GM21528 (cell line): ENCODE measurements around the gene UBASH3B.
"Not testable (repeated sequence)": the region's sequence is repeated elsewhere in the genome, so short reads cannot be mapped to it uniquely, and the experiment has no call there.

ENCODE experiments used
- ATAC-seq: cut with Tn5 transposase; IDR thresholded peaks from one replicate; pipeline ENCODE4 v1.9.1; 2021; ENCODE audit warnings: mild to moderate bottlenecking, moderate library complexity; ENCODE audit not compliant: unreplicated experiment, low FRiP score

Gene UBASH3B

GRCh38 chr11:122727101-122727929 lies 71.8 kb downstream of the UBASH3B start:
- peak; percentile 80 for ATAC-seq

GRCh38 chr11:122728561-122728960 lies 73.0 kb downstream of the UBASH3B start:
- no peak for ATAC-seq

GRCh38 chr11:122729139-122729538 lies 73.6 kb downstream of the UBASH3B start:
- ATAC-seq, result no peak

GRCh38 chr11:122730694-122731093 lies 75.2 kb downstream of the UBASH3B start:
- ATAC-seq, result not testable (repeated sequence)

GRCh38 chr11:122731500-122731913 lies 76.0 kb downstream of the UBASH3B start:
- no peak for ATAC-seq

- ATAC-seq, result no peak
Measured at GRCh38 chr11:122732342-122733315, 77.1 kb downstream of the UBASH3B start.

GRCh38 chr11:122733318-122733717 lies 77.8 kb downstream of the UBASH3B start:
- no peak for ATAC-seq

GRCh38 chr11:122734848-122735496 lies 79.5 kb downstream of the UBASH3B start:
- ATAC-seq, result no peak

- ATAC-seq, result no peak
Measured at GRCh38 chr11:122737951-122738693, 82.6 kb downstream of the UBASH3B start.

GRCh38 chr11:122741613-122742300 lies 86.2 kb downstream of the UBASH3B start:
- no peak for ATAC-seq

- no peak for ATAC-seq
Measured at GRCh38 chr11:122742301-122743018, 86.9 kb downstream of the UBASH3B start.

GRCh38 chr11:122743097-122743741 lies 87.7 kb downstream of the UBASH3B start:
- ATAC-seq, result no peak

- peak; percentile 48 for ATAC-seq
Measured at GRCh38 chr11:122743949-122744348, 88.4 kb downstream of the UBASH3B start.

GRCh38 chr11:122744357-122744756 lies 88.8 kb downstream of the UBASH3B start:
- no peak for ATAC-seq

- no peak for ATAC-seq
Measured at GRCh38 chr11:122745111-122745510, 89.6 kb downstream of the UBASH3B start.

- peak; percentile 78 for ATAC-seq
Measured at GRCh38 chr11:122746050-122746478, 90.5 kb downstream of the UBASH3B start.

GRCh38 chr11:122746611-122747244 lies 91.2 kb downstream of the UBASH3B start:
- no peak for ATAC-seq

GRCh38 chr11:122747351-122747781 lies 91.8 kb downstream of the UBASH3B start:
- ATAC-seq, result no peak
